ENCODE data around the gene BACH2. TPM values are rescaled to one million over a fixed set of nuclear protein-coding genes. Genes with fewer than 3 reads are reported as not detected.
"Not testable (repeated sequence)": the region's sequence is repeated elsewhere in the genome, so short reads cannot be mapped to it uniquely, and the experiment has no call there.

Gene BACH2
- total RNA-seq, 1 donor from 2014 or later, result 1.5 TPM

DNA sequence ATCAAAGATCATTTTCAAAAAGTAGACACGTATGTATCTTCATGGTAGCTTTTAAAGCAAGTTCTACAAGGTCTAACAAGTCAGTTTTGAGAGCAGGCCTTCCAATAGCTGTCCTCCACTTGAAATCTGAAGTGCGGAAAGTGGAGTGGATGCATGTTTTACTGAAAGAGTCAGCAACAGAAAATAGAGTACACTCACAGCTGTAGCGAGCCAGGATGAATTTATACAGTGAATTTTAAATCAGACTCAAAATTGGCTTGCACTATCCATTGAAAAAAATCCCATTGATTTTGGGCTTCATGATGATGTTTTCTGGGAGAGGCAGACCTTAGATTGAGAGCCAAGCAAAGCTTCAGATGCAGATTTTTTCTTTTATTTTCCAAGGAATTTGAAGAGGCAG, 321.8 kb downstream of the BACH2 start:
- no peak for DNase-seq (ENCODE audit: low read depth in 2 of 2)

DNA sequence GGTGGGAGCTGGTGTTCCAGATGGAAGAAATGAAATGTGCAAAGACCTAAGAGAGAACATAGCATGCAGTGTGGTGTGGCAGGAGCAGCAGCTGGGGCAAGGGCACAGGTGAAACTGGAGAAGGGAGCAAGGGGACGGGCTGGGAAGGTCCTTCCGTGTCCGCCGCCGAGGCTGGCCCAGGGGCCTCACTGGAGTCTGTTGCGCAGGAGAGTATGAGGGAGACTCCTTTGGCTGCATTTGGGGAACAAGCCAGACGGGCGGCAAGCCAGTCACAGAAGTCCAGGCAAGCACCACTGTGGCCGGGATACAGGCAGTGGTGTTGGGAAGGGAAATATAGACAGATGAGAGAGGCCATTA, 324.6 kb downstream of the BACH2 start:
- no peak for DNase-seq (ENCODE audit: low read depth in 2 of 2)

DNA sequence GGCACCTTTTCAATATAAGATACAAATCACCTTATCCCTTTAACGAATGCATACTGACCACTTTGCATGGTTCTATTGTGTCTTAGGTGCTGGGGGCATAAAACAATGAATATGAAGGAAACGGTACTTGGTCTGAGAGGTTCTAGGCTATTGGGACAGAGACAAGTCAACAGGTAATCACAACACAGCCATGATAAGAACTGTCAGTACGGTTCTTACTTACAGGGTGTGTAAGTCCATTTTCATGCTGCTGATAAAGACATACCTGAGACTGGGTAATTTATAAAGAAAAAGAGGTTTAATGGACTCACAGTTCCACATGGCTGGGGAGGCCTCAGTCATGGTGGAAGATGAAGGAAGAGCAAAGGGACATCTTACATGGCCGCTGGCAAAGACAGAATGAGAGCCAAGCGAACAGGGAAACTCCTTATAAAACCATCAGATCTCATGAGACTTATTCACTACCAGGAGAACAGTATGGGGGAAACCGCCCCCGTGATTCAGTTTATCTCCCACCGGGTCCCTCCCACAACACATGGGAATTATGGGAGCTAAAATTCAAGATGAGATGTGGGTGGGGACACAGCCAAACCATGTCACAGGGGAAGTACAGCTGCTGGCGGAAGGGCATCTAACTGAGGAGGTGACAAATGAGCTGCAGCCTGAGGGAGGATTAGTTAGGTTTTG, 325.2 kb downstream of the BACH2 start:
- DNase-seq (ENCODE audit: low read depth in 2 of 2), result not testable (repeated sequence)

DNA sequence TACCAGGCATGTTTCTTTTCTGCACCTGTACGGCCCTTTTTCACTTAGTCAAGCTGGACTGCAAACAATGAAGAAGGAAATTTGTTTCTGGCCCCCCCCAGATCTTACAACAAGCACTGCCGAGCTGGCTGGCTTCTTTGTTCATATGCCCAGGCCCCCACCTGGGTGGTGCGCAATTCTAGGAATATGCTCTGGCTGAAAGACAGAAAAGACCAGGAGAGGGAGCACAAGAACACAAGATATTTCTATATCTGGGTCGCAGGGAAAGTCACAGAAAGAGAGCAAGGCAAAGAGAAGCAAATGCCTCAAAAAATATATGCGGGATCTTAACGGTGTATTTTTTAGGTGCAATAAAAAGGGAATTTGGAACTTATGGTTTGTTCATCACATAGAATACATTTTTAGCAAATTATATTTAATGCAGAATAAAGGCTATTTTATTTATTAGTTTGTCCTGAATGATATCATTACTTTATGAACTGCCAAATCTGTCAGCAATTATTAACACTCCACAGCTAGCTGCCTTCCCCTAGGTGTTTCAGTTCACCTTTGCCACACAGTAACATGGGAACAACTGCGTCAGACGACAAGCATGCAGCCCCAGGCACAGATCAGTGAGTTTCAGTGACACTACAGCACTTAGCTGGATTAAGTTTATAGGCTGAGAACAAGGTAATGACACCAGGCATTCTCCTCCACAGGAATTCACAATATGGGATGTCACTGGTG, 325.9 kb downstream of the BACH2 start:
- peak; percentile 60 to 68 for DNase-seq (ENCODE audit: low read depth in 2 of 2)

DNA sequence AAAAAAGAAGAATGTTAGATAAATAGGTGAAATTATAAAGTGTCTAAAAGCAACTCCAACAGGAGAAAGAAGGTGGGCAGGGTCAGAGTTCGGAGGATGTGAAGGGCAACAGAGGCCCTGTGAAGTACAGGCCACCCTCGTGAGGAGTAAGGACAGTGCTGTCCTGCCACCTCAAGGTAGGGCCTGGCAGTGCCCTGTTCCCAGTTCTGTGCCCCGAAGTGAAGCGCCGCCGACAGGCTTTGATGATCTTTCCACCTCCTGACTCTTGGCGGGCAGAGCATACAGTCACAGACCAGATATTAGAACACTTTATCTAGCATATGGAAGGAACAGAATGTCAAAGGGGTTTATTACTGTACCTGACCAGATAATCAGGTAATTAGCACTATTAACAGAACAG, 326.6 kb downstream of the BACH2 start:
- no peak for DNase-seq (ENCODE audit: low read depth in 2 of 2)

DNA sequence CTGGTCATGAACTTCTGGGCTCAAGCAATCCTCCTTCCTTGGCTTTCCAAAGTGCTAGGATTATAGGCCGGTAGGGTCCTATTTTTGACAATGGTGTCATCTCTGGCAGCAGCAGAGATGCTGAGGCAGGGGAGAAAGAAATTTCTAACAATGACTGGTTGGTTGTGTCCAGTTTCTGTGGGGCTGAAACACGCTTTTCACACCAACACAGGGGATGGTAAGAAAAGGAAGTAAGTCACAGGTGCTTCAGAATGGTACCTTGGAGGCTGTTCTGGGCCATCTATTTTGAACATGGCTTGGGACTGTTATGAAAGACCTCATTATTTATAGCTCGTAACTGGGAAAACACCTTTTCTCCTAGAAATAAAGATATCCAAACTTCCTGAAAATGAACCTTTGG, 329.7 kb downstream of the BACH2 start:
- DNase-seq (ENCODE audit: low read depth in 2 of 2), result no peak

DNA sequence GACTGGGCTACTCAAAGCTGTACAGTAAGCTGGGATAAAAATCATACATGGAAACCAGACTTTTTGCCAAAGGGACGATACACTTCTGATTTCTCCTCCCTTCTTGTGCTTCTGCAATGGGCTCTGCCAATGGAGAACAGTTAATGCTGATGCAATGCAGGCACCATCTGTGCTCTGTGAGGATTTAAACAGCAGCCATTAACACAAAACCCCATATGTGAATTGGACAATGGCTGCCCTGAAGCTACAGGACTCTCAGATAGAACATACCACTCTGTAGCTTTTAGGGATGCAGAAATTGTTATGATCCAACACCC, 330.5 kb downstream of the BACH2 start:
- DNase-seq (ENCODE audit: low read depth in 2 of 2), result no peak

DNA sequence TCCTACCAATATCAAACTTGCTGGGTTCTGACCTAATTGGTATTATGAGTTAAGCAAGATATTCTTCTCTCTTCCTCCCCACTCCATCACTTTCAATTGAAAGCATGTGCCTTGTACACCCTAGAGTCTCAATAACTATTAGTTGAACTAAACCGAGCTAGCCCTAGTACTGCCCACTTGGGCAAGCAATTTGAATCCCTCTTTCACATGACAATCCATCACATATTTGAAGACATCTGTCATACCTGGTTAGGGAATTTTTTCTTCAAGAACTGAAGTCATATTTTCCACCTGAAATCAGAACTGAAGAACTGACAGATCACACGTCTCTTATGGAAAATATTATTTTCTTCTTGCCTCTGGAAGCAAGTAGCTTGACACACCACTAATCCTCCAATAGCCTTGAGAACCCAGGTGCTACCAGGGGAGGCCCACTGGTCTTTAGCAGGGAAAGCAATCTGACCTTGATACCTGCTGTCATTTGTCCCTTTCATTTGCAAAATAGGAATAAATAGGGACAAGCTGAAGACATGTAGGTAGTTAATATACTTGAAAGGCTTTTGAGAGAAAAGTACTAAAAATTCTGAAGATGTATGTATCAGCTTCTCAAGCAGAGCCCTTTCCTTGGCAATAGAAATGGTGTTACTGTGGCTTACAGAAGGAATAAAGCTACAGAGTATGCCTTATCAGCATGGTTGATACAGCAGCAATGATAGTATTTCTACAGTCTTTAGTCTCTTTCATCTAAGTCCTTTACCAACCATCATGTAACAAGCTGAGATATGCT, 331.0 kb downstream of the BACH2 start:
- no peak for DNase-seq (ENCODE audit: low read depth in 2 of 2)

DNA sequence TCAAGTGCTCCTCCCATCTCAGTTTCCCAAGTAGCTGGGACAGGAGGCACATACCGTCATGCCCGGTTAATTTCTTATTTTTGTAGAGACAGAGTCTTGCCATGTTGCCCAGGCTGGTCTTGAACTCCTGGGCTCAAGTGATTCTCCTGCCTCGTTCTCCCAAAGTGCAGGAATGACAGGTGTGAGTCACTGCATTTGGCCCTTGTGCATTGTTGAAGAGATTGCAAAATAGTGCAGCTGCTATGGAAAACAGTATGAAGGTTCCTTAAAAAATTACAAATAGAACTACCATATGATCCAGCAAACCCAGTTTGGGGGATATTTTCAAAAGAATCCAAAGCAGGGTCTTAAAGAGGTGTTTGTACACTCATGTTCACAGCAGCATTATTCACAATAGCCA, 333.3 kb downstream of the BACH2 start:
- no peak for DNase-seq (ENCODE audit: low read depth in 2 of 2)

DNA sequence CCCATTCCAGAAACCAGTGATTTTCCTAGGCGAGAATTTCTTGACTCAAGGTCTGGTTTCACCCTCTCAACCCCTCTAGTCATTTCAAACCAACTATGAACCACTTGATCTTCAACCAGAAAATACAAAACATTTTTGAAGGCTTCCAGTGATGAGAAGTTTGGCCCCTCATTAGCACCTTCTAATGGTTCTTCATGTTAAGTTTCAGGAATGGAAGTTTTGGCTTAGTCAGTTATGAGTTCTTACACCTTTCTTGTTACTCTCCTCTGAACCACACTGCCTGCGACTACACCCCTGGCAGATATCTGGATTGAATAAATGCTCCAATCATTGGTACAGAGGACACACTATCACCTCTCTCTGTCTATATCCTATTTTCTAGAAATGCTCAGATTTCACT, 335.2 kb downstream of the BACH2 start:
- DNase-seq (ENCODE audit: low read depth in 2 of 2), result no peak

DNA sequence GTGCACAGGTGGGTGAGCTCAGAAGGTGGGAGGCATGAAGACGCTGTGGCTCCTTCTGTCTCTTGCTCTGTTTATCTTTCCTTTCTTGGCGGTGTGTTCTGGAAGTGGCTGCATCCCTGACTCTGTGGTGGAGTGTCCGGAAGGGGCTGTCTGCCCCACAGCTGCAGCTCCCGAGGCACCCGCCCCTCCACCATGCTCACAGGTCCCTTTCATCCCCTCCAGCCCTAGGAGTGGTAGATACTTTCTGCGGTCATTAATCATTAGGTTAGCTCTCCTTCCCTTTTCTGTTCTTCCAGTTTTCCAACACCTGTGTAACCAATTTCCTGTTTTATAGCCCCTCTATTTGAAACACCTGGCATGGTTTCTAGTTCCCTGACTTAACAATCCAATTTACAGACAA, 336.8 kb downstream of the BACH2 start:
- no peak for DNase-seq (ENCODE audit: low read depth in 2 of 2)

DNA sequence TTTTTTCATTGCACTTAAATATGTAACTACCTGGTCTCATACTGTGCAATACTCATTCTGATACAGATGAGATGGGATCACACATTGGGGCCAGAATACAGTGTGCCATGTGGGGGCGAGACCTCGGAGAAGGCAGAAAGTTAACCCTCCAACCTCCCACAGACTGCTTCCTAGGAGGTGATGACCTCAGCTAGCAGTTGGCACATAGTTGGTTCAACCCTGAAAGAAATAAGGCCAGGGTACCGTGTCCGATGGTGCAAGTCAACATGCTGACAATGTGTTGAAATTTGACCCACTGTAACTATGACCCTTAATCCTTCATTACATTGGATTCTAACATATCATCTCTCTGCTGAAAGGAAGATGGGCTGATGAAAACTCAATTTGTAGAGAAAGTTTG, 340.5 kb downstream of the BACH2 start:
- no peak for DNase-seq (ENCODE audit: low read depth in 2 of 2)

DNA sequence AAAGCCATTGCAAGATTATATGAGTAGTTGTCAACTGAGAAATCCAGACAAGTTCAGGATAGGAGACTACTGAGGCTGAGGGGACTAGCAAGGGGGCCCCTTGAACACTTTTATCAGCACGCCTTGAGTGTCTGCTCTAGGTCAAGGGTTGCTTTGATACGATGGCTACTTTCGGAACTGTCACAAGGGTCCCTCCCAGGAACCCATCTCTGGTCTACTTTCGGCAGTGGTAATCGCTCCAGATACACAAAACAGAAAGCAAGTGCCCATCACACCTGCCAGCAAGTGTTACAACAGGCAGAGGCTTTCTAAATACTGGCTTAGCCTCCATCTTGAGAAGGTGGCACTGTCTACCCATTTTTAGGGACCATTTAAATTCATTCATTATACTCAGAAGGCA, 341.3 kb downstream of the BACH2 start:
- DNase-seq (ENCODE audit: low read depth in 2 of 2), result no peak

DNA sequence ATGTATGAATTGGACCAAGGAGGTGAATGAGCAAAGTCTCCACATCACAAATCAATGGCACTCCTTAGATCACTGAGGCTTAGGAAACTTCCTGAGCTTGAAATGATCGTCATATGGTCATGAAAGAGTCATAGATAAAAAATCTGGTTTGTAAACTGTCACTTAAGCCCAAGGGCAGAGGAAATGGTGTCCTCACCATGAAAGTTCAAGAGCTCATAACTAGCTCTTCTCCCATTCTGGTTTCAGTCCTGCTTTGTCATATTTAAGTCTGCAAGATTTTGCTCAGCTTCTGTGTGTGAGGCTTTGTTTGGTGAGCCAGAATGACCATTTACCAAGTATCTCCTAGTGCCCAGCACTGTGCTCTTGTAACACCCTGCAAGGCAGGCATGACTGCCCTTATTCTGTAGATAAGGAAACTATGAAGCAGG, 341.9 kb downstream of the BACH2 start:
- no peak for DNase-seq (ENCODE audit: low read depth in 2 of 2)

DNA sequence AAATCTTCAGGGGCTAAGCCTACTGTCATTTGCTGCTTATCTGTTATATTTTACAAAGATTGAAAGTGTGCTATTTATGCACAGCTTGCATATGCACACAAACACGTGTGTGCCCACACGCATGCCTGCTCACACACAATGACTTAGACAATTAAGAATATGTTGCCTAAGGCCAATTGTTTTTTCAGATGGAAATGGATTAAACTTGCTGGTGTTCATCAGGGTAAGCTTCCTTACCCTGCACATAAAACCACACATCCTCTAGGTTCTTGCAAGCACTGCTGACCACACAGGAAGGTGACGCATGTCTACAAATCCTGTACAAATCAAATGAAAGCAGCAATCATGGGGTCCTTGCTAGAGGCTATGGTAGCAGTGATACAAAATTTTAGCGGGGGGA, 344.0 kb downstream of the BACH2 start:
- peak in 1 of 2 donors; percentile 67 for DNase-seq (ENCODE audit: low read depth in 2 of 2)

DNA sequence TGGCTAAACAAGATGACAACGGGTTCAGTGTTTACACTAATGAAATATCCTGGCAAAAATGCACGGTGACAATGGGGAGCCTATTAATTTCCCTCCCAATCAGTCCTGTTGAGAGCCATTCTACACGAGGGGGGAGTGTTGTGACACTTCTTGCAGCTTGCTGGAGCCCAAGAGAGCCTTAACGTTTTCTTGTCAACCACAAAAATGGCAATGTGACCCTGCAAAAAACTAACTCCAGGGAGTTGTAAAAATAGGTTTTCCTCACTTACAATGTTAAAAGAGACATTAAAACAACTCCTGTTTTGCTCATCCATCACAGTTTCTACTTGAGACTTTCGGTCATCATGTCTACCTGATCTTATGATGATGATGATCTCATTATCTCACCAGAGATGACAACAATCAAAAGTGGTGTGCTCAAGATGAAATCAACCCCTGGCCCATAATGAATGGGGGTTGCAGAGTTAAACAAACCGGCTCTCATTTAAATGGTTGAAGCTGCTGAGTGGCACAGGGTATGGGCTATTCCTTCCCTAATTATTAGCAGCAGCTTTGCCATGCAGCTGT, 344.5 kb downstream of the BACH2 start:
- DNase-seq (ENCODE audit: low read depth in 2 of 2), result no peak

DNA sequence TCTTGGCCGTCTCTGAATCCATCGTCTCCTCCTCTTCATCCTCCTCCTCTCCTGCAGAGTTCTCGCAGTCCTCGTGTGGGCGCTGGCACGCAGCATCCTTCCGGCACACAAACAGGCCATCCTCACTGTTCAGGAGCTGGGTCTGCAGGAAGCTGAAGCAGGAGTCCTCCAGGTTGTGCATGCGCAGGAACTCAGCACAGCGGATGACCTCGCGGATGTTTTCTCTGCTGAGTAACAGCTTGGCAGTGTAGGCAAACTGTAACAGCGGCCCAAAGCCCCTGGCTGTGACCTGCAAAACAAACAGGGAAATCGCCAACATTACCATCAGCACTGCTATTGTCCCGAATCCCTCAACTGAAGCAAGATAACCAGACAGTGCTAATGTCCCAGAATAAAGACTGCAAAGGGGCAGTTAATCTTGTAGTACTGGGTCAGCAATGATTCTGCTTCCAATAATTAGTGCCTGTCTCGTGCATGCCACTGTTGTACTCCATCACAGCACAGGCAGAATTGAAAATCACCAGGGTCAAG, 345.0 kb downstream of the BACH2 start:
- peak; percentile 50 to 68 for DNase-seq (ENCODE audit: low read depth in 2 of 2)

DNA sequence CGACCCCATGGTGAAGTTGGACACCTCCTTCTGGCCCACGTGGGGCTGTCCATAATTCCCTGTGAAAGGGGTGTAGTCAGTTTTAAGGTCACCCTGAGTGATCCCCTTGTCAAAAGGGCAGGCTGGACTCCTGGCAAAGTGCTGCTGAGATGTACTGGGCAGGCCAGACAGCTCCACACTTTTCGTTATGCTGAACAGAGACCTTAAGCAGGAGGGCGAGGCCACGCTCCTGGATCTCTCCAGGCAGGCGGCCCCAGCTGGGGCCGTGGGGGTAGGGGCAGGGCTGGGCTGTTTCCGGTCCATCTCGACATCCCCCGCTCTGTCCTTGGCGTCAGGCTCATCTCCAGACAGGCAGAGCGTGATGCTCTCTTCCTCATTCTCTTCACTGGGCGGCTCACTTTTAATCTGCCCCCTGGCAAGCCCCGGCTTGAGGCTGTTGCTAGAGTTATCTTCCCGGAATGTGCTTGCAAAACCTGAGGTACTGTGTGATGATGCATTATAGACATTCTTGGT, 345.7 kb downstream of the BACH2 start:
- DNase-seq (ENCODE audit: low read depth in 2 of 2), result no peak

DNA sequence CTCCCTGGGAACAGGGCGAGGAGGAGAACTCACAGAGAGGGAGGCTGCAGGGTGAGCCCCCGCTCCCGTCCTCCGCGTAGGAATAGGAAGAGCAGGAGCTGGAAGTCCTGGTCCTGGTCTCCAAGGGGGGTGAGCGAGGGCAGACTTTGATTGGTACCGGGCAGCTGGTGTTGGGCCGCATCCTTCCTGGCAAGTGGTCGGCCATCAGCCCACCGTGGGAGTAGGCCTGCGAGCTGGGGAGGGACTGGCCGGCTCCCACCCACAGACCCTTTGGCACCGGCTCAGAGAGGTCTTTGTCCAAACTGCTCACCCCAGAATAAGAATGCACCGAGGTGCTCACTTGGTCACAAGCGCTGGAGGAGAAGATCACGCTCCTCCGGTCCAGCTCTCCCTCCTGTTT, 346.2 kb downstream of the BACH2 start:
- DNase-seq (ENCODE audit: low read depth in 2 of 2), result no peak

DNA sequence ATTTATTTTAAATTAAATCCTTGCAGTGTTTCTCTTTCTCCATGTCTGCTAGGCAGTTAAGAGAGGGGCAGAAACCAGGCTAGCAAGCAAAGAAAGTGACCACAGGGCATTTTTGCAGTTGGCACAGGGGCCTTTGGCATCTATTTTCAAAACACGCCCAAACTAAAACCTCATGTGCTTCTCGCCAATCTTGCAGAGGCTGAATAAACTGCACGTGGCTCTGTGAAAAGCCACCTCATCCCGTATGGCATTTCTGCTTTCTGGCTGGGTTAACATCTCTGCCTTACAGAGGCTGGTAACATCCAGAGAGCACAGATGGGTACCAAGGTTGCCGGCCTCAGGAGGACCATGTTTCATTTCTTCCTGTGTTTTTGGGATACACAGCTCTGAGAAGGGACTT, 347.8 kb downstream of the BACH2 start:
- no peak for DNase-seq (ENCODE audit: low read depth in 2 of 2)

DNA sequence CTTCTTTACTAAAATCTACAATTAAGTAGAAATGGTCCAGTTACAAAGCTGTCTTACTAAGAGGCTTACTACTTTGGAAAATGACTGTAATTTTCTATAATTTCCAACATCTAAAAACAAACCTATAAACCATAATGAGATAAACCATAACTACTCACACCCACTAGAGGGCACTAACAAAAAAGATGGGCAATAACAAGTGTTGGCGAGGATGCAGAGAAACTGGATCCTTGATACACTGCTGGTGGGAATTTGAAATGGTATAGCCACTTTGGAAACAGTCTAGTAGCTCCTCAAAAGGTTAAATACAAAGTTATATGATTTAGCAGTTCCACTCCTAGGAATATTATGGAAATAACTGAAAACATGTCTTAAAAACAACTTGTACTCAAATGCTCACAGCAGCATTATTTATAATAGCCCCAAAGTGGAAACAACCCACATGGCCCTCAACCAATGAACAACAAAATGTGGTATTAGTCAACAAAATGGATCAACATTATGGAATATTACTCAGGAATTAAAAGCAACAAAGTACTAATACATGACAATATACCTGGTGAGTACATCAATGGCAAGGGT, 351.7 kb downstream of the BACH2 start:
- no peak for DNase-seq (ENCODE audit: low read depth in 2 of 2)
